Measurements from ENCODE around the gene FAM3D.

- TF ChIP-seq EZH2 (IDR thresholded peaks at IDR 0.05), result no peak
- no peak for TF ChIP-seq CTCF (IDR thresholded peaks at IDR 0.05)
Observed at GRCh38 chr3:58609990-58610389, 56.6 kb downstream of the FAM3D start.
